Eye (tissue), 1 donor: ENCODE results near the gene ISCA1.

Experiments used
- DNase-seq: peaks from one replicate; pipeline ENCODE4 v3.0.0-alpha.2; 2015

Gene ISCA1

DNA sequence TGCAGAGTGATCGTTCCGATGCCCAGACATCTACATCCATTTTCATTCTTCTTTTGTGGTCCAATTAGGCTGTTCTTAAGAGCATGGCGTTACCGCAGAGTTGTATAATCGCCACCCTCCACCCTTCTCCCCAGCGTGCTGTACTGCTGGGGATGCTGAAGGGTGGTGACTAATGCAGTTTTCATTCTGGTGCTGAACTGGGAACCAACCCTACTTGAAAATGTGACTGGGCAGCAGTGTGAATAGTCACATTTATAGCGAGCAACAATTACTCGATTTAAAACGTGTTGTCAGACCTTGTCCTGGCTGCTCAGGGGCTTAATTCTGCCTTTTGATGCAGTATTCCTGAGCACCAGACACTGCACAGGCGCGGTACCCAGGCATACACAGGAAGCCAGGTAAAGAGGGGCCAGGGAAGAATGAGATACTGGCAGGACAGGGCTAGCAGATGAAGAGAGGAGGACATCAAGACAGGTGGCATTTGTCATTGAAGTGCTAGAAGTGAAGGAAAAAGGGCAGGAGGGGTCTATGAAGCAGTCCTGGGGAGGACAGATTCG, 719 bp upstream of the ISCA1 start:
- DNase-seq: no peak

GRCh38 chr9:86281593-86282076, 703 bp downstream of the ISCA1 start:
- DNase-seq: no peak

DNA sequence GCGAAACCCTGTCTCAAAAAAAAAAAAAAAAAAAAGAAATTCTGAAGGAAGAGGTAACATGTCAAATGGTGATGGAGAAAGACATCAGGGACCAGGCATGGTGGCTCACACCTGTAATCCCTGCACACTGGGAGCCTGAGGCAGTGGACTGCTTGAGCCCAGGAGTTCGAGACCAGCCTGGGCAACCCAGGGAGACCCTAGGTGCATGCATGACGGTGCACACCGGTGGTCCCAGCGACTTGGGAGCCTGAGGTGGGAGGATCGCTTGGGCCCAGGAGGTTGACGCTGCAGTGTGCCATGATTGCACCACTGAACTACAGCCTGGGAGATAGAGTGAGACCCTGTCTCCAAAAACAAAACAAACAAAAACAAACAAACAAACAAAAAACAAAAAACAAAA, 1.8 kb downstream of the ISCA1 start:
- no peak for DNase-seq

- DNase-seq: no peak
Measured at GRCh38 chr9:86279839-86280238, 2.5 kb downstream of the ISCA1 start.

GRCh38 chr9:86277072-86277471, 5.3 kb downstream of the ISCA1 start:
- DNase-seq: no peak

- peak; percentile 33 for DNase-seq
Measured at GRCh38 chr9:86275962-86276361, 6.4 kb downstream of the ISCA1 start.

GRCh38 chr9:86274821-86275643, 7.3 kb downstream of the ISCA1 start:
- no peak for DNase-seq

DNA sequence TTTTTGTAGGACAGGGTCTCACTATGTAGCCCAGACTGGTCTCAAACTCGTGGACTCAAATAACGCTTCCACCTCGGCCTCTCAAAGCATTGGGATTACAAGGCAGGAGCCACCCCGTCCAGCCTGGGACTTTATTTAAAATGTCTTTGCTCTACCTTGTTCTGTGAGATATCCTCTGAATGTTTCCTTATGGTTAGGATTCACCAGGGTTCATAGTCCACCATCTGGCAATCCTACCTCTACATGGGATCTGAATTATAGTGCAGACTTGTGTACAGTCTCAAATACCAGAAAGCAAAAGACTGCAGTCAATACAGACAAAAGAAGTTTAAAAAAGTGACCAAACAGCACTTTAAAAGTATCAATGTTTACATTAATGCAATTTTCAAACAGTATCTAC, 10.1 kb downstream of the ISCA1 start:
- DNase-seq: no peak

DNA sequence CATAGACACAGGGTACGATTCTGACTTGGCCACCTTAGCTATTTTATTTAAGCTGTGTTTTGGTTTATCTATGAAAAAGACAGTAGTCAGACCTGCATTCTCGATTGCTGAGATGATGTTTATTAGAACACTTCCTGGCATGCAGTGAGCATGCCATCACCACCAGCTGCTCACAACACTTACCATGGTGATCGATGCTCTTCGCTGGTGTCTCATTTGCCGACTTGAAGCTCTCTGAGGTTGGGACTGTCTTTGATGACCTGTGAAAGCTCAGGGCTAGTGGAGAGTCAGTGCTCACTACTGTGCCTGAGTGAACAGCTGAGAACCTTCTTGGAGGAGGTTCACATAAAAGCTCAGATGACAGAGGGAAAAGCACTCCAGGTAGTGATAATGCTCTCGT, 18.5 kb downstream of the ISCA1 start:
- DNase-seq: no peak

GRCh38 chr9:86262492-86262891, 19.8 kb downstream of the ISCA1 start:
- DNase-seq: peak; percentile 64

- peak; percentile 36 for DNase-seq
Measured at GRCh38 chr9:86259557-86259956, 22.8 kb downstream of the ISCA1 start, which contains the start of gene C9orf153. C9orf153 (minus strand) TSS chr9:86259657; CDS start chr9:86229603, 30,054 bp downstream.

- peak; percentile 84 for DNase-seq
Measured at GRCh38 chr9:86257391-86257790, 24.9 kb downstream of the ISCA1 start.

GRCh38 chr9:86256653-86257052, 25.7 kb downstream of the ISCA1 start:
- DNase-seq: no peak

DNA sequence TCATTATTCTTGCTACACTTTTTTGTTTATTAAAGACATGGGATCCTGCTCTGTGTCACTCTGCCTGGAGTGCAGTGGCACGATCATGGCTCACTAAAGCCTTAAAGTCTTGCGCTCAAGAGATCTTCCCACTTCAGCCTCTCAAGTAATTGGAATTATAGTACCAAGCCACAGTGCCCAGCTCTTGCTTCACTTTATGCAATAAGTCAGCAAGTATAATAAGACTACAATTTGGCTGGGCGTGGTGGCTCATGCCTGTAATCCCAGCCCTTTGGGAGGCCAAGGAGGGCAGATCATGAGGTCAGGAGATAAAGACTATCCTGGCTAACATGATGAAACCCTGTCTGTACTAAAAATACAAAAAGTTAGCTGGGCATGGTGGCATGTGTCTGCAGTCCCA, 28.8 kb downstream of the ISCA1 start:
- DNase-seq: no peak

GRCh38 chr9:86252870-86253269, 29.5 kb downstream of the ISCA1 start:
- no peak for DNase-seq

GRCh38 chr9:86250123-86250522, 32.2 kb downstream of the ISCA1 start:
- DNase-seq: no peak

- no peak for DNase-seq
Measured at GRCh38 chr9:86248746-86249145, 33.6 kb downstream of the ISCA1 start.

GRCh38 chr9:86246752-86247161, 35.6 kb downstream of the ISCA1 start:
- no peak for DNase-seq

DNA sequence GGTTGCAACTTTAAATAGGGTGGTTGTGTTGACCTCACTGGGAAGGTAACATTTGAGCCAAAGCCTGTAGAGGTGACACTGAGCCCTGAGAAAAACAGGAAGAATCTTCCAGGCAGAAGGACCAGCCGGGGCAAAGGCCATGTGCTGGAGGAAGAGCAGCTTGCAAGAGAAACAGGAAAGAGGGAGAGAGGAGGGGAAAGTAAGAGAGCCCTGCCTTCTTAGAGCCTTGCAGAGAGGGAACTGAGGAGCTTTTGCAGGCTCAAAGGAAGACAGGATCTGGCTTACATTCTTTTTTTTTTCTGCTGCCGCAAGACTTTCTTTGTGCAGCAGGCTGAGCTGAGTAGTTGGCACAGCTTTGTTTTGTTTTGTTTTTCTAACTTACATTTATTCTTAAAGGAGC, 40.3 kb downstream of the ISCA1 start:
- no peak for DNase-seq

GRCh38 chr9:86241216-86241615, 41.1 kb downstream of the ISCA1 start:
- no peak for DNase-seq

GRCh38 chr9:86238861-86239770, 43.2 kb downstream of the ISCA1 start:
- no peak for DNase-seq

GRCh38 chr9:86230858-86231257, 51.5 kb downstream of the ISCA1 start:
- no peak for DNase-seq

DNA sequence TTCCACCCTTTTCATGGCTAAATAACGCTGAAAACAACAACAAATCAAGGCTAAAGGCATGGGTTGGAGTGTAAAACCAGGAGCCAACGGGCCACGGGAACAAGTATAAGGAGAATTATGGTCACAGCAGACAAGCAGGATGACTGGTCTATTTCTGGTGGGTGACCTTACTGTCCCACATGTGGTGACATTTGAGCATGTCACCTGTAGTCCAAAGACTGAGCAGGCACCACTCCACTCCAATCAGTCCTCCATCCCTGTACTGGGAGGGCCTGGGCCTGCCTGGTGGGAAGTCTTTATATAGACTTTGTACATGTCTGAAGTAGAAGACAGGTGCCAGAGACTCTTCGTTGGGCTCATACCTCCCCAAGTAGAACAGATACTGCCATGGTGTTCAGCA, 59.7 kb downstream of the ISCA1 start:
- no peak for DNase-seq
